PC-3 (cell line): ENCODE results near the gene FAM114A1.

Experiments
- CTCF ChIP-seq: fragments of 300-600 bp; sonication (generic); conservative IDR thresholded peaks from 2 replicates; pipeline ENCODE4 v1.5.1; 2017; ENCODE audit warnings: antibody characterized with exemption, low read depth, mild to moderate bottlenecking, low read length
- EZH2 ChIP-seq: fragments of 300-600 bp; sonication (generic); IDR thresholded peaks from one replicate; pipeline ENCODE4 v1.6.1; 2017; ENCODE audit warnings: antibody characterized with exemption, mild to moderate bottlenecking, low read length; ENCODE audit not compliant: unreplicated experiment

GRCh38 chr4:38930707-38931106 lies 63.1 kb downstream of the FAM114A1 start:
- TF ChIP-seq CTCF (no peak), EZH2 (no peak)
